SHP77 (cell line): ENCODE measurements around the gene PPP2R5C.
"Not testable (repeated sequence)": the region's sequence is repeated elsewhere in the genome, so short reads cannot be mapped to it uniquely, and the experiment has no call there.

Source experiments
- DNase-seq, 2 experiments: peaks; one replicate each; lab custom pipeline; 2025; lab: John Stamatoyannopoulos, UW

PPP2R5C gene

DNA sequence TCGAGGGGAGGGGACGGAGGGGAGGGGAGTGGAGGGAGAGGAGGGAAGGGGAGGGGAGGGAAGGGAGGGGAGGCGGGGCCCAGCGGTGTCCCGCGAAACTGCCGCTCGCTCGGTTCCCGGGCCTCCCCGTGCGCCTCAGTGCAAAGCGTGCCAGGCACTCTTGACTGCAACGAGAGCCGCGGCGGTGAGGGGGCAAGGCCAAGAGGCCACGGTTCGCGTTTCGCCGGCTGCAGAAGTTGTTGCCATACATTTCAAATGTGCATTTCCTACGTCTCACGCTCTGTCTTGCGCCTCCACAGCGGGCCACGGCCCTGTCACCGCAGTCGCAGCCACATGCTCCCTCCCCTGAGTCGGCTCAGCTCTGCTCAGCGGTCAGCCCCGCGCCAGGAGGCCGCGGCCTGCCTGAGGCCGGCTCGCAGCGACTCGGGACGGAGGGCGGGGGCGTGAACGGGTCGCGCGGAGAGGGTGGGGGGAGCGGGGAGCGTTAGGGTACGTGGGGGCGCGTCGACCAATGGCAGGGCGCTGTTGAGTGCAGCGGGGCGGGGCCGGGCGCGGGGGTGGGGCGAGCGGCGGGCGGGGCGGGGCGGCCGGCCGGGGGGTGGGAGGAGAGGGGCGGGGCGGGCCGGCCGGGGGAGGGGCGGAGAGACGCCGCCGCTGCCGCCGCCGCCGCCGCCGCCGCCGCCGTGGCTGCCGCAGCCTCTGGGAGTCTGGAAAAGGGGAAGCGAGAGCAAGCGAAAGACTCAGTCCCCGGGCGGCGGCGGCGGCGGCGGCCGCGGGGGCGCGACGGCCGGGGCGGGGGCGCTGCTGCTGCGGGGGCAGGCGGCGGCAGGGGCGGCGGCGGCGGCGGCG lies at the start of gene PPP2R5C:
Gene PPP2R5C (plus strand): TSS at position 678 of the 849 bp plus-strand sequence. CDS start 185 bp downstream, outside the sequence.
- DNase-seq = peak; percentile 62 to 69

DNA sequence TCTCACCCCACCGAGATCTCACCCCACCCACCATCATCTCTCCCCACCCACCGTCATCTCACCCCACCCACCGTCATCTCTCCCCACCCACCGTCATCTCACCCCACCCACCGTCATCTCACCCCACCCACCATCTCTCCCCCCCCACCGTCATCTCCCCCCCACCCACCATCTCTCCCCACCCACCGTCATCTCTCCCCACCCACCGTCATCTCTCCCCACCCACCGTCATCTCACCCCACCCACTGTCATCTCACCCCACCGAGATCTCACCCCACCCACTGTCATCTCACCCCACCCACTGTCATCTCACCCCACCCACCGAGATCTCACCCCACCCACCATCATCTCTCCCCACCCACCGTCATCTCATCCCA lies 49.7 kb upstream of the PPP2R5C start:
- not testable (repeated sequence) for DNase-seq

- DNase-seq = not testable (repeated sequence)
Measured at GRCh38 chr14:101712341-101712740, 49.2 kb upstream of the PPP2R5C start.

GRCh38 chr14:101713091-101713490 lies 48.4 kb upstream of the PPP2R5C start:
- not testable (repeated sequence) for DNase-seq

GRCh38 chr14:101713621-101714349 lies 47.7 kb upstream of the PPP2R5C start:
- DNase-seq = no peak

GRCh38 chr14:101714394-101714793 lies 47.1 kb upstream of the PPP2R5C start:
- DNase-seq = no peak

- no peak for DNase-seq
Measured at GRCh38 chr14:101715210-101716076, 46.1 kb upstream of the PPP2R5C start.

GRCh38 chr14:101716077-101716950 lies 45.2 kb upstream of the PPP2R5C start:
- DNase-seq = no peak

DNA sequence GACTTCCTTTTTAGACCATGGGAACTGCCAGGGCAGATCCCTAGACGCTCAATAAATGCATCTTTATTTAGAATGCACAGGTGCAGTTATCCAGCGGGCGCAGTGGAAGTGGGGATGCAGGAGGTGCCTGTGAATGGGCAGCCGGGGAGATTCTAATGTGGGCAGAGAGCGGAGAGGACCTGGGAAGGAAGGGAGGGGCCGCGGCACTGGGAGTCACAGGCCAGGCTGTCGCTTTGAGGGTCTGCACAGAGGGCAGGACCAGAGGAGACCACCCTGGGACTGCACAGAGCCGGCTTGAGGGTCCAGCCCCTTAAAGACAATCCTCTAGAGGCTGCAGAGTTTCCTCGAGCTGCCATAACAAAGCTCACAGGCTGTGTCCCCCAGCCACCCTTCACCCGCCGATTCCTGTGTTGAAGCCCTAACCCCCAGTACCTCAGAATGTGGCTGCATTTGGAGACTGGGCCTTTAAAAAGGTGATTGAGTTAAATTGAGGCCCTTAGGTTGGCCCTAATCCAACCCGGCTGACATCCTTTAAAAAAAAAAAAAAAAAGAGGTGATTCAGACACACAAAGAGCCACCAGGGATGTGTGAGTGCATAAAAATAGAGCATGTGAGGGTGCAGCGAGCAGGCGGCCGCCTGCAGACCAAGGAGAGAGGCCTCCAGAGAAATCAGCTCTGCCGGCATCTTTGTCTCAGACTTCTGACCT lies 44.4 kb upstream of the PPP2R5C start:
- no peak for DNase-seq

- DNase-seq = no peak
Measured at GRCh38 chr14:101717663-101718490, 43.6 kb upstream of the PPP2R5C start.

- no peak for DNase-seq
Measured at GRCh38 chr14:101719045-101719645, 42.4 kb upstream of the PPP2R5C start.

DNA sequence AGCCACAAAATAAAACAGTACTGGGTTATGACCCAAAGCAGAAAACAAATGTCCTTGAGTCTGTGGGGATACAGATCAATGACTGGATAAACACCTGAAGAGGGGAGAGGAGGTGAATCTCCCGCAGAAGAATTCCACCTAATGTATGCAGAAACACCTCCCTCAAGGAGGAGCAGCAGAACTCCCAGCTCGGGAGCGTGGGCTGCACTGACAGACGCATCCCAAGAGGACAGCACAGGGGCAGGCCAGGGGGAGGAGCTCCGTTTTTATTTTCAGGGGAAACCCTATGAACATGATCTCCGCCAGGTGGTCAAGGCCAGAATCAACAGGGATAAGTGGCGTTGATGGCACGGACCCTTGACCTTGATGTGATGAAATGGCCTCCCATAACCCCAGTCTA lies 41.8 kb upstream of the PPP2R5C start:
- DNase-seq = peak; percentile 32 to 47

DNA sequence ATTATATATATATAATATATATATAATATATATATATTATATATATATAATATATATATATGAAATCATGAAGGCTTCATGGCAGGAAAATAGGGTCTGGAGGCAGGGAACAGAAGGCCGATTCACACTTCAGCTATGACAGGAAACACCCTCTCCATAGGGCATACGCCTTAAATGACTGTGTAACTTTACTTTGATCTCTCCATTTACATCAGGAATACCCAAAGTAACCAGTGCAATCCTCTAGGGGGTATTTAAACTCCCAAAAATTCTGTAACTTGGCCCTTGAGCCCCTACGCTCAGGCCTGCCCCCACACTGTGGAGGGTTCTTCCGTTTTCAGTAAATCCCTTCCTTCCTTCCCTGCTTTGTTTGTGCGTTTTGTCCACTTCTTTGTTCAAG lies 40.4 kb upstream of the PPP2R5C start:
- DNase-seq = no peak

DNA sequence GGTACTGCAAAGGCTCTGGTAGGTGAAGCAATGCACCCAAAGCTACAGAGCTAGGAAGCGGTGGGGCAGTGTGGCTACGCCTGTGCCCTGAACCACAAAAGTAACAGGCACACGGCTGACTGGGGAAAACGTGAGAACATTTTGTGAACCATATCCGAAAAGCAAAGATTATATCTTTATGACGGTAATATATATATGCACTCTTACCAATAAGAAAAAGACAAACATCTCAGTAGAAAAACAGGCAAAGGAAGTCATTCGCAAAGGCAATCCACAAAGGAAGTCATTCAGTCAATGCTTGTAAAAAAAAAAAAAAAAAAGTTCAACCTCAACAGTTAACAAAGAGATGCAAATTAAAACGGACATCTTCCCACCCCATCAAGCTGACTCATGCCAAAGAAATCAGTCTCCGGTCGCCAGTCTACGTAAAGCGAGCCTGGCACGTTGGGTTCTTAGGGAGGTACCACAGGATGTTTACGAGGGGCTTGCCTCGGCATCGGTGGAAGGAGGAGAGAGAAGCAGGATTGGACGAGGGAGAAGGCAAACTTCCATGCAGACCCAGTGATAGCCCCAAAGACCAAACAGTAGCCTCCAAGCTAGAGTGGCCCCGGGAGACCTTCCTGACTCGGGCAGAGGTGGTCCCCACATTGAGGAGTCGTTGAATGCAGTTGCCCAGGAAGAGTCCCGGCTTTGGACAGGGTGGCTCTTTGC lies 39.4 kb upstream of the PPP2R5C start:
- no peak for DNase-seq

DNA sequence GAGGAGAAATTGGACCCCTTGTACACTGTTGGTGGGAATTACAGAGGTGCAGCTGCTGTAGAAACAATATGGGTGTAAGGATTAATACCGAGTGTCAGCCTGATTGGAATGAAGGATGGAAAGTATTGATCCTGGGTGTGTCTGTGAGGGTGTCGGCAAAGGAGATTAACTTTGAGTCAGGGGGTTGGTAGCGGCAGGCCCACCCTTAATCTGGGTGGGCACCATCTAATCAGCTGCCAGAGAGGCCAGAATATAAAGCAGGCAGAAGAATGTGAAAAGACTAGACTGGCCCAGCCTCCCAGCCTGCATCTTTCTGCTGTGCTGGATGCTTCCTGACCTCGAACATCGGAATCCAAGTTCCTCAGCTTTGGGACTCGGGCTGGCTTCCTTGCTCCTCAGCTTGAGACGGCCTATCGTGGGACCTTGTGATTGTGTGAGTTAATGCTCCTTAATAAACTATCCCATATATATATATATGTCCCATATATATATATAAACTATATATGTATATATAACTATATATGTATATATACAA lies 38.4 kb upstream of the PPP2R5C start:
- no peak for DNase-seq

DNA sequence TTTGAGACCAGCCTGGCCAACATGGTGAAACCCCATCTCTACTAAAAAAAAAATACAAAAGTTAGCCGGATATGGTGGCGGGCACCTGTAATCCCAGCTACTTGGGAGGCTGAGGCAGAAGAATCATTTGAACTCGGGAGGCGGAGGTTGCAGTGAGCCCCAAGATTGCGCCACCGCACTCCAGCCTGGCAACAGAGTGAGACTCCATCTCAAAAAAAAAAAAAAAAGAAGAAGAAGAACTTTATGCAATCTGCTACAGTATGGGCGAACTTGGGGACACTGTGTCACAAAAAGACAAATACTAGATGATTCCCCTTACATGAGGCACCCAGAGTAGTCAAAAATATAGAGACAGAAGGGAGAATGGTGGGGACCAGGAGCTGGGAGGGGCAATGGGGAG lies 35.9 kb upstream of the PPP2R5C start:
- not testable (repeated sequence) for DNase-seq

DNA sequence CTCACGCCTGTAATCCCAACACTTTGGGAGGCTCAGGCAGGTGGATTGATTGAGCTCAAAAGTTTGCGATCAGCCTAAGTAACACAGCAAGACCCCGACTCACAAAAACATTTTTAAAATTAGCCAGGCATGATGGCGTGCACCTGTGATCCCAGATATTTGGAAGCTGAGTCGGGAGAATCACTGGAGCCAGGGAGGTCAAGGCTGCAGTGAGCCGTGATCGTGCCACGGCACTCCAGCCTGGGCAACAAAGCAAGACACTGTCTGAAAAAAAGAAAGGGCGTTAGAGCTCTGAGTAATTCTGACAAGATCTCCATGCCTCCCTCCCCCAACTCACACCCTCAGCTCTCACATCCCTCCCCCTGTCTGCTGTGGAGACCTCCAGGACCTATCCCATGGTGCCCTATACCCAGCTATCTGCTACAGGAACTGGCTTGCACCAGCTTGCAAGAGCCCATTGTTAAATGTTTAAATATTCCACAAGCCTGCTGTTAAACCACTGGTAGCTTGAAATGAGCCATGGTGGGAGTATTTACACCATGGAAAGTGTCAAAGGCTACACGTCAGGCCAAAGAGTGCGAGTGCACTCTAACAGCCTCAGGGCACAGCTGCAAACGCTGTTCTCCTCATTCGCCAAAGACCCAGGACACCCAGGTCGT lies 35.1 kb upstream of the PPP2R5C start:
- no peak for DNase-seq

GRCh38 chr14:101726954-101727302 lies 34.6 kb upstream of the PPP2R5C start:
- DNase-seq = no peak
